KMS-11 (cell line): ENCODE data around the gene LRRC15.

Source experiments
- H2AFZ ChIP-seq: fragments of 200-600 bp; sonication (generic); 2 replicates; pipeline ENCODE4 v1.6.1; 2016; ENCODE audit warnings: antibody characterized with exemption, mixed run types, low read depth
- H3K27ac ChIP-seq: fragments of 200-600 bp; sonication (generic); 2 replicates; pipeline ENCODE4 v1.6.1; 2016; ENCODE audit warnings: mild to moderate bottlenecking, mixed run types
- H3K27me3 ChIP-seq: fragments of 200-600 bp; sonication (generic); 2 replicates; pipeline ENCODE4 v1.6.1; 2017; ENCODE audit warnings: mild to moderate bottlenecking, low read depth, mixed run types, moderate library complexity; ENCODE audit not compliant: insufficient read depth
- H3K36me3 ChIP-seq: fragments of 200-600 bp; sonication (generic); 2 replicates; pipeline ENCODE4 v1.6.1; 2017; ENCODE audit warnings: mild to moderate bottlenecking, mixed run types; ENCODE audit not compliant: insufficient read depth
- H3K4me1 ChIP-seq: fragments of 200-600 bp; sonication (generic); 2 replicates; pipeline ENCODE4 v1.6.1; 2016; ENCODE audit warnings: mild to moderate bottlenecking, low read depth, mixed run types; ENCODE audit not compliant: poor library complexity, severe bottlenecking
- H3K4me2 ChIP-seq: fragments of 200-600 bp; sonication (generic); 2 replicates; pipeline ENCODE4 v1.7.0; 2016; ENCODE audit warnings: mild to moderate bottlenecking, mixed run types
- H3K4me3 ChIP-seq: fragments of 200-600 bp; sonication (generic); IDR thresholded peaks from 2 replicates; pipeline ENCODE4 v1.6.1; 2017; ENCODE audit warnings: low read depth, low read length, mixed read lengths; ENCODE audit not compliant: insufficient read depth
- H3K79me2 ChIP-seq: fragments of 200-600 bp; sonication (generic); 2 replicates; pipeline ENCODE4 v1.6.1; 2016; ENCODE audit warnings: low read depth, mixed run types; ENCODE audit not compliant: insufficient read depth
- H3K9ac ChIP-seq: fragments of 200-600 bp; sonication (generic); 2 replicates; pipeline ENCODE4 v1.6.1; 2016; ENCODE audit warnings: mild to moderate bottlenecking, mixed run types
- H4K20me1 ChIP-seq: fragments of 200-600 bp; sonication (generic); 2 replicates; pipeline ENCODE4 v1.6.1; 2016; ENCODE audit warnings: mild to moderate bottlenecking, mixed run types; ENCODE audit not compliant: insufficient read depth
- CTCF ChIP-seq: fragments of 200-600 bp; sonication (generic); conservative IDR thresholded peaks from 2 replicates; pipeline ENCODE4 v1.6.1; 2017; ENCODE audit warnings: low read depth, mild to moderate bottlenecking, antibody characterized with exemption, low read length, moderate library complexity, mixed read lengths

LRRC15 gene

GRCh38 chr3:194386066-194386465 is 16.5 kb upstream of the LRRC15 start:
- H2AFZ ChIP-seq: no peak overlapping the region

GRCh38 chr3:194384569-194385001 is 15.0 kb upstream of the LRRC15 start:
- Histone ChIP-seq H3K4me1 (no peaks in the 10 kb centered on the region), H3K27ac (no peak overlapping the region), H2AFZ (no peak overlapping the region), H3K79me2 (no peaks in the 10 kb centered on the region), H3K9ac (no peak overlapping the region), H3K27me3 (no peaks in the 10 kb centered on the region), H3K4me3 (no peak overlapping the region), H3K36me3 (no peaks in the 10 kb centered on the region), H4K20me1 (no peaks in the 10 kb centered on the region), H3K4me2 (no peak overlapping the region)
- no peak for TF ChIP-seq CTCF

More at GRCh38 chr3:194386066-194386465, 16.5 kb upstream of the LRRC15 start:
- Histone ChIP-seq H3K79me2 (no peaks in the 10 kb centered on the region), H3K4me3 (no peak overlapping the region), H4K20me1 (no peaks in the 10 kb centered on the region), H3K27me3 (no peaks in the 10 kb centered on the region), H3K4me2 (no peak overlapping the region), H3K27ac (no peak overlapping the region), H3K36me3 (no peaks in the 10 kb centered on the region), H3K4me1 (no peaks in the 10 kb centered on the region), H3K9ac (no peak overlapping the region)
- TF ChIP-seq CTCF: no peak

DNA sequence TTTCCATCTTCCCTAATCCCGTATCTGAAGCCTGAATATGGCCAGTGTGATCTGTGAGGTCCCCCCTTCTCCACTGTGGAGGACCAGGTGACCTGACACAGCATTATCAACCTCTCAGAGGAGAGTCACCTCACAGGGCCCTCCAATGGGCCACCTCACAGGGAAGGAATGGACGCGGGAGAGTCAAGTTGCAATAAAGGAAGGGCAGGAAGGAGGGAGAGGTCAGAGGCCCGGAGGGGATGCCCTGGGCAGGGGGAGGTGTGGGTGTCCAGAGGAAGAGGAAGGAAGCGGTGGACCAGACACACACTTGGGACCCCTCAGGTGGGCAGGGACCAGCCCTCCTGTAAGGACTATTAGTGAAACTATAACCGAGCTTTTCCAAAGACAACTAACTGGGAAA is 14.6 kb upstream of the LRRC15 start:
- Histone ChIP-seq H3K4me2 (no peak overlapping the region), H3K27me3 (no peaks in the 10 kb centered on the region), H3K36me3 (no peaks in the 10 kb centered on the region), H4K20me1 (no peaks in the 10 kb centered on the region), H3K27ac (no peak overlapping the region), H3K4me3 (no peak overlapping the region), H2AFZ (no peak overlapping the region), H3K79me2 (no peaks in the 10 kb centered on the region), H3K4me1 (no peaks in the 10 kb centered on the region), H3K9ac (no peak overlapping the region)
- no peak for TF ChIP-seq CTCF

- no peaks in the 10 kb centered on the region for H3K27me3 ChIP-seq
- H2AFZ ChIP-seq: no peak overlapping the region
- H3K36me3 ChIP-seq: no peaks in the 10 kb centered on the region
- no peak for TF ChIP-seq CTCF
- no peaks in the 10 kb centered on the region for H3K4me1 ChIP-seq
- no peaks in the 10 kb centered on the region for H4K20me1 ChIP-seq
- no peak overlapping the region for H3K9ac ChIP-seq
- H3K4me2 ChIP-seq: no peak overlapping the region
- H3K4me3 ChIP-seq: no peak overlapping the region
- no peaks in the 10 kb centered on the region for H3K79me2 ChIP-seq
- no peak overlapping the region for H3K27ac ChIP-seq
These were observed 13.9 kb upstream of the LRRC15 start for GRCh38 chr3:194383276-194383940.
